H1 (cell line): Measurements from ENCODE around the gene DOCK11. TPM values are rescaled to one million over a fixed set of nuclear protein-coding genes. Genes with fewer than 3 reads are reported as not detected.

ENCODE experiments used
- BACH1 ChIP-seq: IDR thresholded peaks from 2 replicates; pipeline ENCODE4 v1.6.1; 2012; ENCODE audit warnings: low read length, improper control_type of control experiment
- FOSL1 ChIP-seq: IDR thresholded peaks from 2 replicates; pipeline ENCODE4 v1.6.1; 2011; ENCODE audit warnings: mild to moderate bottlenecking, low read depth, low read length, moderate library complexity; ENCODE audit not compliant: insufficient read depth
- GTF2F1 ChIP-seq: IDR thresholded peaks from 2 replicates; pipeline ENCODE4 v1.6.1; 2012; ENCODE audit warnings: low read depth, low read length, improper control_type of control experiment, borderline replicate concordance
- HDAC2 ChIP-seq, 2 experiments: fragments of 300-600 bp in 1 of 2; sonication (generic) in 1 of 2; IDR thresholded peaks; 2 replicates each; pipeline ENCODE4 v1.6.1; 2011 to 2012; ENCODE audit warnings: low read depth in 2 of 2, low read length in 2 of 2, mild to moderate bottlenecking in 2 of 2, moderate library complexity in 2 of 2, borderline replicate concordance in 1 of 2, inconsistent platforms in 1 of 2
- MAFK ChIP-seq: IDR thresholded peaks from 2 replicates; pipeline ENCODE4 v1.6.1; 2012; ENCODE audit warnings: low read depth, mild to moderate bottlenecking, improper control_type of control experiment, low read length
- SIX5 ChIP-seq: IDR thresholded peaks from 2 replicates; pipeline ENCODE4 v1.6.1; 2011; ENCODE audit warnings: mild to moderate bottlenecking, low read depth, low read length
- SP4 ChIP-seq: IDR thresholded peaks from 2 replicates; pipeline ENCODE4 v1.6.1; 2012; ENCODE audit warnings: low read length, inconsistent platforms
- USF2 ChIP-seq: IDR thresholded peaks from 2 replicates; pipeline ENCODE4 v1.6.1; 2011; ENCODE audit warnings: low read length, improper control_type of control experiment
- polyA plus RNA-seq, 7 experiments: library from polyadenylated mRNA; depleted of rRNA in 3 of 7; stranded (reverse) in 5 of 7; unstranded in 2 of 7; fragments of >200 nt in 5 of 7; fragments of 200-250 nt in 2 of 7; gene quantifications; 1 replicate in 5 of 7; 2 replicates in 1 of 7; 4 replicates in 1 of 7; pipeline versions ENCODE4 v1.2.1 to v1.2.3, GENCODE V29; 2011 to 2013; ENCODE audit warnings: missing spikeins in 2 of 7, mixed read lengths in 2 of 7
- total RNA-seq: library from RNA; stranded (reverse); fragmentation: NEBNext Ultra II Directional; extraction: Animal tissue kit (Norgen Biotek cat#: 25700); gene quantifications from 2 replicates; pipeline ENCODE4 v1.2.1, GENCODE V29; 2021
- TF ChIP-seq, protein P1 (sequence below): IDR thresholded peaks from 2 replicates; pipeline ENCODE4 v1.6.1; 2012; ENCODE audit warnings: low read length, inconsistent platforms

DOCK11 gene
- total and polyA plus RNA-seq, 2 of the 8 experiments (the other 6 are each of a cell fraction or from before 2014, with no cell fraction given) = 4.9 to 12.0 TPM

DNA sequence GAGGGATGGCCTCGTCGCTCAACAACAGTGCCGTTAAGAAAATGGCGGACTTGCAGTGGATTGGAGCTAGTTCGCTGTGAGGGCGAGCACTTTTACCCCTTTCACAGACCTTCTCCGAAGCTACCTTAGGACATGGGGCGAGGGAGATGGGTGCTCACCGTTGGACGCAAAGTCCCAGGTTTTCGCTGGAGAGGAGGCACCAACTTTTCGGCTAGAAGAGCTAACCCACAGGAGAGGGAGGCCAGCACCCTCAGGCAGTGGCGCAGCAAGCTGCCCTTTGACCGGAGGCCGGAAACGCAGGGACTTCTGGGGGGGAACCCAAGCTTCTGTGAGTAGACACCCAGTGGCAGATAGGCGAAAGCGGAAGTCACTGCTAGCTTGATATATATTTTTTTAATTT lies 138.7 kb downstream of the DOCK11 start (continued):
- TF ChIP-seq, protein P1, sequence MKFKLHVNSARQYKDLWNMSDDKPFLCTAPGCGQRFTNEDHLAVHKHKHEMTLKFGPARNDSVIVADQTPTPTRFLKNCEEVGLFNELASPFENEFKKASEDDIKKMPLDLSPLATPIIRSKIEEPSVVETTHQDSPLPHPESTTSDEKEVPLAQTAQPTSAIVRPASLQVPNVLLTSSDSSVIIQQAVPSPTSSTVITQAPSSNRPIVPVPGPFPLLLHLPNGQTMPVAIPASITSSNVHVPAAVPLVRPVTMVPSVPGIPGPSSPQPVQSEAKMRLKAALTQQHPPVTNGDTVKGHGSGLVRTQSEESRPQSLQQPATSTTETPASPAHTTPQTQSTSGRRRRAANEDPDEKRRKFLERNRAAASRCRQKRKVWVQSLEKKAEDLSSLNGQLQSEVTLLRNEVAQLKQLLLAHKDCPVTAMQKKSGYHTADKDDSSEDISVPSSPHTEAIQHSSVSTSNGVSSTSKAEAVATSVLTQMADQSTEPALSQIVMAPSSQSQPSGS = no peak
- TF ChIP-seq GTF2F1 = no peak
- no peak for TF ChIP-seq HDAC2 (IDR thresholded peaks at IDR 0.05; ENCODE audit: borderline replicate concordance in 1 of 2, low read depth in 2 of 2, low read length in 2 of 2)
- no peak for TF ChIP-seq SP4
- no peak for TF ChIP-seq SIX5
- TF ChIP-seq BACH1 = no peak
- TF ChIP-seq MAFK = no peak
- no peak for TF ChIP-seq USF2
- no peak for TF ChIP-seq FOSL1
- TF ChIP-seq, all 59 proteins: peak for 0
